ENCODE data around the gene DNAJC1. TPM values are rescaled to one million over a fixed set of nuclear protein-coding genes. Genes with fewer than 3 reads are reported as not detected.

DNAJC1 gene
- polyA plus RNA-seq, 1 donor from 2014 or later = 15.9 TPM

- Histone ChIP-seq H4K20me1 (ENCODE audit: insufficient read depth) (no peaks in the 10 kb centered on the region), H3K27ac (ENCODE audit: low read length) (no peak overlapping the region), H3F3A (ENCODE audit: insufficient read depth, low read length, poor library complexity, severe bottlenecking) (no peaks in the 10 kb centered on the region), H3K9ac (ENCODE audit: low read length) (no peak overlapping the region), H3K4me2 (ENCODE audit: low read length) (no peak overlapping the region), H3K79me2 (replicated peaks; ENCODE audit: insufficient read depth, low read length) (no peaks in the 10 kb centered on the region), H3K27me3 (ENCODE audit: insufficient read depth, low read depth, low read length) (no peaks in the 10 kb centered on the region), H3K4me3 (ENCODE audit: low read length) (no peak overlapping the region), H3K36me3 (ENCODE audit: insufficient read depth, low read length) (no peaks in the 10 kb centered on the region), H2AFZ (ENCODE audit: low read depth, low read length) (no peak overlapping the region), H3K9me3 (ENCODE audit: low read length) (no peaks in the 10 kb centered on the region), H3K9me2 (ENCODE audit: insufficient read depth, low read length) (no peaks in the 10 kb centered on the region)
- TF ChIP-seq CTCF (IDR thresholded peaks at IDR 0.05; ENCODE audit: poor library complexity, severe bottlenecking) = no peak
- TF ChIP-seq EZH2 (IDR thresholded peaks at IDR 0.05; ENCODE audit: borderline replicate concordance, insufficient read depth, low read length, poor library complexity, severe bottlenecking) = no peak
- no peak for TF ChIP-seq MXI1 (conservative IDR thresholded peaks at IDR 0.05; ENCODE audit: poor library complexity, severe bottlenecking)
- TF ChIP-seq RAD21 (conservative IDR thresholded peaks at IDR 0.05) = no peak
- no peak for TF ChIP-seq TAF1 (IDR thresholded peaks at IDR 0.05; ENCODE audit: low read depth)
- TF ChIP-seq POLR2AphosphoS5 (IDR thresholded peaks at IDR 0.05) = no peak
- TF ChIP-seq SMC3 (conservative IDR thresholded peaks at IDR 0.05; ENCODE audit: poor library complexity) = no peak
These were observed 22.4 kb downstream of the DNAJC1 start for GRCh38 chr10:21981118-21981517.

DNA sequence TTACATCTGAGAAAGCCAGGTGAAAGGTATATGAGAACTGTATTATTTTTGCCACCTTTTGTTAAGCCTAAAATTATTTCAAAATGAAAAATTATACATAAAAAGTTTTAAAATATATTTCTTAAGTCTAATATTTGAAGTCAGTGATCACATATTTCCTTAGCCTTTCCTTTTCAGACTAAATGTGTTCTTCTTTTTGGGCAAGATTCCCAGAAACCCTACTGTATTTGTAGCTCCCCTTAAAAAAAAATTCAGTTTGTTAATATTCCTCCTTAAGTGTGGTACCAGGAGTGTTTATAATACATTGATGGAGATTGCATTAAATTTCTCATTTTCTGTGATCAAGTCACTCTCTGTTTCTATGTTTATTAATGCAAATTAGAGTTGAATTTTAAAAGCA, 22.8 kb downstream of the DNAJC1 start:
- H4K20me1 ChIP-seq (ENCODE audit: insufficient read depth) = no peaks in the 10 kb centered on the region
- no peak overlapping the region for H3K9ac ChIP-seq (ENCODE audit: low read length)
- TF ChIP-seq EP300 (conservative IDR thresholded peaks at IDR 0.05; ENCODE audit: poor library complexity, severe bottlenecking) (no peak), POLR2AphosphoS5 (IDR thresholded peaks at IDR 0.05) (no peak), MXI1 (conservative IDR thresholded peaks at IDR 0.05; ENCODE audit: poor library complexity, severe bottlenecking) (no peak), TAF1 (IDR thresholded peaks at IDR 0.05; ENCODE audit: low read depth) (no peak), RAD21 (conservative IDR thresholded peaks at IDR 0.05) (no peak), EZH2 (IDR thresholded peaks at IDR 0.05; ENCODE audit: borderline replicate concordance, insufficient read depth, low read length, poor library complexity, severe bottlenecking) (no peak), SMC3 (conservative IDR thresholded peaks at IDR 0.05; ENCODE audit: poor library complexity) (no peak), CTCF (IDR thresholded peaks at IDR 0.05; ENCODE audit: poor library complexity, severe bottlenecking) (no peak), REST (IDR thresholded peaks at IDR 0.05; ENCODE audit: borderline replicate concordance) (no peak)
- H3K36me3 ChIP-seq (ENCODE audit: insufficient read depth, low read length) = no peaks in the 10 kb centered on the region
- no peak overlapping the region for H3K4me2 ChIP-seq (ENCODE audit: low read length)
- no peaks in the 10 kb centered on the region for H3K9me2 ChIP-seq (ENCODE audit: insufficient read depth, low read length)
- H3K27ac ChIP-seq (ENCODE audit: low read length) = no peak overlapping the region
- no peaks in the 10 kb centered on the region for H3K9me3 ChIP-seq (ENCODE audit: low read length)
- no peaks in the 10 kb centered on the region for H3K27me3 ChIP-seq (ENCODE audit: insufficient read depth, low read depth, low read length)
- H3K79me2 ChIP-seq (replicated peaks; ENCODE audit: insufficient read depth, low read length) = peaks cover 1% of the 10 kb centered on the region
- H3K4me3 ChIP-seq (ENCODE audit: low read length) = no peak overlapping the region
- no peaks in the 10 kb centered on the region for H3F3A ChIP-seq (ENCODE audit: insufficient read depth, low read length, poor library complexity, severe bottlenecking)
- H2AFZ ChIP-seq (ENCODE audit: low read depth, low read length) = no peak overlapping the region

Measured in neural cell (in vitro differentiated cells).